PFSK-1 (cell line): Measurements from ENCODE around the gene DNM1.

Source experiments
- FOXP2 ChIP-seq: optimal IDR thresholded peaks from 2 replicates; pipeline ENCODE3; 2011; ENCODE audit warnings: borderline replicate concordance, control low read depth, inconsistent platforms; ENCODE audit not compliant: insufficient read depth; ENCODE audit errors: extremely low read length, extremely low read depth
- POLR2AphosphoS5 ChIP-seq: IDR thresholded peaks from 2 replicates; pipeline ENCODE4 v1.6.1; 2012; ENCODE audit warnings: low read depth, mild to moderate bottlenecking, control low read depth, low read length, moderate library complexity
- REST ChIP-seq, 2 experiments: IDR thresholded peaks; 2 replicates each; pipeline versions ENCODE4 v1.6.1 to v1.8.0; 2011 to 2012; ENCODE audit warnings: low read depth in 2 of 2, low read length in 2 of 2, control low read depth in 1 of 2, inconsistent platforms in 1 of 2, mild to moderate bottlenecking in 1 of 2, moderate library complexity in 1 of 2; ENCODE audit not compliant: insufficient read depth in 1 of 2
- SIN3A ChIP-seq: IDR thresholded peaks from 2 replicates; pipeline ENCODE4 v1.6.1; 2012; ENCODE audit warnings: mild to moderate bottlenecking, low read length, moderate library complexity, borderline replicate concordance; ENCODE audit not compliant: insufficient read depth
- TAF1 ChIP-seq: IDR thresholded peaks from 2 replicates; pipeline ENCODE4 v1.6.1; 2012; ENCODE audit warnings: low read length, control low read depth, borderline replicate concordance; ENCODE audit not compliant: insufficient read depth

DNM1 gene

DNA sequence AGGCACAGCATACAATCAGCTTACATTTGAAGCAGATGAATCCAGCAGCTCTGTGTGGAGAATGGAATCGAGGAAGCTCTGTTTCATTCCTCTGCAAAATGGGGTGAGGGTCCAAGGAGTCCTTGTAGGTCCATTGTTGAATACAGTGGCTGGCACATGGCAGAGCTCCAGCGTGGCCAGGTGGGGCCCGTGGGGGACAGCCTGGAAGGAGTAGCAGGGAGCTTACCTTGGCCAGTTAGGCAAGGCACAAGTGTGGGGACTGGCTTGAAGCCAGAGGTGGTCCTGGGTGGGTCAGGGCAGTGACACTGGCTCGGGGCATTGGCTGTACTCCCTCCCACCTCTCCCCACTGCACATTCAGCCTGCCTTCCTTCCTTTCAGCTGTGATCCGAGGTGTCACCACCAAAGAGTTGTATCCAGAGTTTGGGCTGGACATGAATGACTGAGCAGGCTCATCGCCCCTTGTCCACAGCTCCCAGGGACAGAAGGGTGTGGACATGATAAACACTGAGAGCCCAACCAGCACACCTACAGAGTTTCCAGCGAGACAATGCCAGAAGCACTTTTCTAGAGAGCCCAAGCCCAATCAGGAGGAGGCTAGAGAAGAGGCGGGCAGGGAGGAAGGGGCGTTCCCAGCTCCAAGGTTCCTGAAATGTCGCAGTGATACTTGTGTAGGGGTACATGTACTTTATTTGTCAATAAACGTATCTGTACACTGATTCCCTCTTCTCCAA, 85.3 kb downstream of the DNM1 start:
- TF ChIP-seq REST (IDR thresholded peaks at IDR 0.05; ENCODE audit: insufficient read depth in 1 of 2, low read depth in 2 of 2, low read length in 2 of 2) (no peak), FOXP2 (no peak), POLR2AphosphoS5 (no peak), TAF1 (no peak), SIN3A (no peak)

DNA sequence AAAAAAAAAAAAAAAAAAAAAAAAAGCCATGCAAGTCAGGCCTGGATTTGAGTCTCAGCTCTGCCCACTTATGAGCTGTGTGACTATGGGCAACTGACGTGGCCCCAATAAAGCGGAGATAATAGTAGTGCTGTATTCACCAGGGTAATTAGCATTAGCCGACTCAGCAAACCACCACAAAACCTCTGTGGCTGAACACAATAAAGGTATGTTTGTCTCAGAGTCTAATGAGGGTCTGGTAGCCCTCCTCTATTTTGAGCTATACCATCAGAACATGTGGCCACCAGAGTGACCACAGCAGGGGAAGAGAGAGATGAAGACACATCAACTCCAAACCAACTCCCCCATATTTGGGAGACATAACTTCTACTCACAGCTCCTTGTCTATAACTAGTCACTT, 88.8 kb downstream of the DNM1 start:
- no peak for TF ChIP-seq FOXP2
- no peak for TF ChIP-seq REST (IDR thresholded peaks at IDR 0.05; ENCODE audit: insufficient read depth in 1 of 2, low read depth in 2 of 2, low read length in 2 of 2)
- TF ChIP-seq TAF1: no peak
- no peak for TF ChIP-seq POLR2AphosphoS5

DNA sequence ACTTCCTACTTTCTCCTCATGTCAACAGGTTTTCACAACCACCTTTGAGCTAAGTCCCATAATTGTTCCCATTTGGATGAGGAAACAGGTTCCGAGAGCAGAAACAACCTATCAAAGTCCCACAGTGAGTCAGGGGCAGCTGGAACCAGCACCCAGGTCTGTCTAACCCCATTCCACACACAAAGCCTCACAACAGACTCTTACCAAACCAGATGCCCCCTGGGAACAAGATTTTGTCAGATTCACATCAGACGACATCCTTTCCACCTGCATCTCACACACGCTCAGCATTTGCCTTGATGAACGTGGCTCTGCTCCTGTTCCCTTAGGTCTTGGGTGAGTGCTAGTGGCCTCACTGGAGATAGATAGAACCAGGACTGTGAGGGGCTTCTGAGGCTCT, 89.9 kb downstream of the DNM1 start:
- TF ChIP-seq REST (IDR thresholded peaks at IDR 0.05; ENCODE audit: insufficient read depth in 1 of 2, low read depth in 2 of 2, low read length in 2 of 2) (no peak), TAF1 (no peak), SIN3A (no peak), FOXP2 (no peak), POLR2AphosphoS5 (no peak)

GRCh38 chr9:128294142-128294541, 91.0 kb downstream of the DNM1 start:
- TF ChIP-seq SIN3A: no peak
- no peak for TF ChIP-seq POLR2AphosphoS5
- no peak for TF ChIP-seq REST (IDR thresholded peaks at IDR 0.05; ENCODE audit: insufficient read depth in 1 of 2, low read depth in 2 of 2, low read length in 2 of 2)
- no peak for TF ChIP-seq TAF1
- no peak for TF ChIP-seq FOXP2
